Subcutaneous adipose tissue (tissue), 4 donors: ENCODE data around the gene MEI4. TPM values are rescaled to one million over a fixed set of nuclear protein-coding genes. Genes with fewer than 3 reads are reported as not detected.

ENCODE experiments used
- total RNA-seq, 4 donors: library from RNA; depleted of rRNA; stranded (reverse); fragments of >200 nt; gene quantifications; one replicate each; pipeline ENCODE4 v1.1.0, GENCODE V29; 2016
- TF ChIP-seq, protein P1 (sequence below): fragments of 450-650 bp; IDR thresholded peaks from one replicate; pipeline ENCODE4 v1.5.1; 2016; ENCODE audit warnings: low read depth, mild to moderate bottlenecking, control low read depth, antibody characterized with exemption, moderate library complexity

MEI4 gene, protein sequence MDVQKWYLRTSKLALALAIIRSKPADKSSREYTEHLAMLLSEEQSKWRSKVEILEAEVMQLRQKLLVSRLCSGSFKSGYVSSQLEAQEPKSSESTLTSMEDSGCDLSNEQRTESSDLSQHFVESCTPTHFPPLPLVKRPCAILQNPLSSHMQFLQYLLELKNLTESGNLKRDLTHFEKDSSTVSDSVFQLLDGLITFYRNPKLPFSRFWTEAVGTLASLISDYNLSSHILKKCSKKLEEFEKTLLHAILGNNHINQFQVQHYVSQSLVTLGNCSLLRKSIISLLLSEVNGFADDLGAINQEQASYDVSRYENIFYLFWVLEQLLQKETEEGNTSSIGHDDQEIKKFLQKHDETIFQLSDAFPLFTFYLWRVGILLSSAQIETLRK
- total RNA-seq, result under 1 TPM in 2 of 4 donors, not detected in 2; under 0.01 to 0.16 TPM

DNA sequence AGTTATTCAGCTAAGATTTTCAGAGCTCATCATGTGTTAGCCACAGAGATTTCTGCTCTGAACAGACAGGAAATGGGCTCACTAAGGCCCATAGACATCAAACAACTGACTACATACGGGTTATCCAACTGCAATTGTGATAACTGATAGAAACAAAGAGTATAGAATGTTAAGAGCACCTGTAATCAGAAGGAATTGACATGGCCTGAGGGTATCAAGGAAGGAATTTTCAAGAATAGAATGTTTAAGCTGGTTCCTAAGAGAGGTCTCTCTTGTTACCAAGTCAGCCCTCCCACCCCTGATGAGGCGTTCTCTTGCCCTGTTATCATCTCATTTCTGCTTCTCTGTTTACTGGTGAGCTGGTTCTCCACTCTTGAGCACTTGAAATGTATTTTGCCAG, at the start of gene MEI4:
MEI4 (plus strand) TSS at position 301 of the 400 bp plus-strand sequence. CDS start 37,633 bp downstream, outside the sequence.
- TF ChIP-seq, protein P1, sequence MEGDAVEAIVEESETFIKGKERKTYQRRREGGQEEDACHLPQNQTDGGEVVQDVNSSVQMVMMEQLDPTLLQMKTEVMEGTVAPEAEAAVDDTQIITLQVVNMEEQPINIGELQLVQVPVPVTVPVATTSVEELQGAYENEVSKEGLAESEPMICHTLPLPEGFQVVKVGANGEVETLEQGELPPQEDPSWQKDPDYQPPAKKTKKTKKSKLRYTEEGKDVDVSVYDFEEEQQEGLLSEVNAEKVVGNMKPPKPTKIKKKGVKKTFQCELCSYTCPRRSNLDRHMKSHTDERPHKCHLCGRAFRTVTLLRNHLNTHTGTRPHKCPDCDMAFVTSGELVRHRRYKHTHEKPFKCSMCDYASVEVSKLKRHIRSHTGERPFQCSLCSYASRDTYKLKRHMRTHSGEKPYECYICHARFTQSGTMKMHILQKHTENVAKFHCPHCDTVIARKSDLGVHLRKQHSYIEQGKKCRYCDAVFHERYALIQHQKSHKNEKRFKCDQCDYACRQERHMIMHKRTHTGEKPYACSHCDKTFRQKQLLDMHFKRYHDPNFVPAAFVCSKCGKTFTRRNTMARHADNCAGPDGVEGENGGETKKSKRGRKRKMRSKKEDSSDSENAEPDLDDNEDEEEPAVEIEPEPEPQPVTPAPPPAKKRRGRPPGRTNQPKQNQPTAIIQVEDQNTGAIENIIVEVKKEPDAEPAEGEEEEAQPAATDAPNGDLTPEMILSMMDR, result no peak

DNA sequence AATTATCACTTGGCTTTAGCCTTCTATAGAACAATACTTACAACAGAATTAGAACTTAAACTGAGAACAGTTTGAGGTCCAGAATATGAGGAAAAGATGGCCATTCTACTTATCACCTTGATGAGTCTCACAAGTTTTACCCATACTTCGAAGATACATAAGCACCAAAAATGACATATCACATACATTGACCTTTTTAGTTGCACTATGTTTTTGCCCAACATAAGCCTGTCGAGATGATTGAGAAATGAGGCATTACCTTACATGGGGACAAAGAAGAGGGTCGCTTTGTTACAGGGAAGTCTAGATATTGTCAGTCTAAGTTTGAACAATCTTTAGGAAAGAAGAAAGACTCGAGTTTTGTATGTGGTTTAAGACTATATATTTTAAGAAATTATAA, 48.4 kb upstream of the MEI4 start:
- TF ChIP-seq, protein P1, result no peak

DNA sequence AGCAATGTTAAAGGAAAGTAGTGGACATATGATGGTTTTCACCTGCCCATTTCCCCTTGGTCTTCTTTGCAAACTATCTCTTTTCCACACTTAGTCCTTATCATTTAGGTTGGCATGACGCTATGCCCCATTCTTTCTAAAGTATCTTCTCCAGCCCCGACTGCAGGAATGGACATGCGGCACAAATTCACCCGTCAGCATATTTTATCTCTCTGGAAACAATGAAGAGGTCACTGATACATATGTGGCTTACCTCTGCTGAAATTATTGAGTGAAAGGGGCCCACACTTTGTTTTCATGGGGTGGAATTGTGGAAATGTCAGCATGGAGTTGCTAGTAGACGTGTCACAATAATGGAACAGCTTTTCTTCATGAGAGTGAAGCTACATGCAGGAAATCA, 45.8 kb upstream of the MEI4 start:
- TF ChIP-seq, protein P1, result no peak

DNA sequence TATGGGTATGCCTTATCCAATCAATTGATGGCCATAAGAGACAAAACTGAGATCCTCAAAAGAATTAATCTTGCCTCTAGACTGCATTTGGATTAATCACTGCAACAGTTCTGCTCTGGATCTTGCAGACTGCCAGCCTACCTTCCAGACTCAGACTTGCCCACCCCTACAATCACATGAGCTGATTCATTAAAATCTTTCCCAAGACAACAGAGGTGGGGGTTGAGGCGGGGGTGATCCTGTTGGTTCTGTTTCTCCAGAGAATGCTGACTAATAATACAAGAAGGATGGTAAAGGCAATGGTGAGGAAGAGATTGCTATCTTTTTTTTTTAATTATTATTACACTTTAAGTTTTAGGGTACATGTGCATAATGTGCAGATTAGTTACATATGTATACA, 43.7 kb upstream of the MEI4 start:
- TF ChIP-seq, protein P1, result no peak

DNA sequence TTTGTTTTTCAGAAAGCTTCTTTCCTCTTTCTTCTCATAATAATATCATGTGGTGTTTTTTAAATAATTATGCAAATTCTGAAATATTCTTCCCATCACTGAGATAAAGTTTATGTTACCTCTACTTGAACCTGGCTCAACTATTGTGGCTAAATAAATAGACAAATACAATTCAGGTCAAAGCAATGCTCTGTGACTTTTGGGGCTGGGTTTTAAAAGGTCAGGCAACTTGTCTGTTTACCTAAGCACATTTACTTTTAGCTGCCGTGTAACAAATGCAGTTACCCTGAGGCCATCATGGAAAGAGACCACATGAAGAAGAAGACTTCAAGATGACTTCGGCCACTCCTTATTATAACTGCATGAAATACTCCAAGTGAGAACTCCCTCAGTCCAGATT, 33.7 kb upstream of the MEI4 start:
- TF ChIP-seq, protein P1, result no peak

DNA sequence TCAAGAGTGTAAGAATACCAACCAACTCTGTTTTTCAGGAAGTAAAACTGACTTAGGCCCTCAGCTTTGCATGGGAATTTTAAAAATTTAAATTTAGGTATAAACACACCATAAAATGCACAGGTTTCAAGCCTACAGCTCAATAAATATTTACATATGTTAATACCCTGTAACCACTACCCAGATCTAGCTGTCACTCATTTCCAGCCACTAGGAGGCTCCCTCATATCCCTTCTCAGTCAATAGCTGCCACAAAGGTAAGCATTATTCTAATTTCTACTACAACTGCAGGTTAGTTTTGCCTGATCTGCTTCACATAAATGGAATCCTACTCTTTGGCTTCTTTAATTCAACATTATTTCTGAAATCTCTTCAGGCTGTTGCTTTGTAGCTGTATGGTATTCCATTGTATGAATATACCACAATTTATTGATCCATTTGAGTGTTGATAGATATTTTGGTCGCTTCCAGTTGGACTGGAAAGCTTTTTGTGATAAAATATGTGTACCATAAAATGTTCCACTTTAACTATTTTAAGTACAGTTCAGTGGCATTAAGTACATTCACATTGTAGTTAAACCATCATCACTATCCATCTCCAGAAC, 32.5 kb upstream of the MEI4 start:
- TF ChIP-seq, protein P1, result no peak

DNA sequence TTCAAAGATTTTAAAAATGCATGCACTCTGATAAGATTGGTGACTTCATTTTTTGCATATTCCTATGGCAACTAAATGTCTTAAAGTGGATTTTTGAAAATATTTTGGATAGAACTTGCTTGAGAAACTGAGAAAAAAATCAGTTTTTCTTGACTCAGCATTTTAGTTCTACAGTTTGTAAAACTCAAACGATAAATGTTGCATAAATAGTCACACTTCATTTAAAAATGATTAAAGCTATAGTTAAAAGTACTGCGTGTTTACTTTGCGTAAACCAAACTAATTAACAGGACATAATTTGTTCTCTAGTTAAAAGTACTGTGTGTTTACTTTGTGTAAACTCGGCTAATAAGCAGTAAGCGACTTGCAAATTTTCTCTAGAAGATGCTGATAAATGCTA, 28.3 kb upstream of the MEI4 start:
- TF ChIP-seq, protein P1, result no peak
